GM19023 (cell line): ENCODE results near the gene STRA8.

Experiments used
- ATAC-seq: cut with Tn5 transposase; IDR thresholded peaks from one replicate; pipeline ENCODE4 v1.9.1; 2021; ENCODE audit warnings: mild to moderate bottlenecking, moderate library complexity; ENCODE audit not compliant: unreplicated experiment

Gene STRA8, protein sequence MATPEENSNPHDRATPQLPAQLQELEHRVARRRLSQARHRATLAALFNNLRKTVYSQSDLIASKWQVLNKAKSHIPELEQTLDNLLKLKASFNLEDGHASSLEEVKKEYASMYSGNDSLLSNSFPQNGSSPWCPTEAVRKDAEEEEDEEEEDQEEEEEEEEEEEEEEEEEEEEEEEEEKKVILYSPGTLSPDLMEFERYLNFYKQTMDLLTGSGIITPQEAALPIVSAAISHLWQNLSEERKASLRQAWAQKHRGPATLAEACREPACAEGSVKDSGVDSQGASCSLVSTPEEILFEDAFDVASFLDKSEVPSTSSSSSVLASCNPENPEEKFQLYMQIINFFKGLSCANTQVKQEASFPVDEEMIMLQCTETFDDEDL

DNA sequence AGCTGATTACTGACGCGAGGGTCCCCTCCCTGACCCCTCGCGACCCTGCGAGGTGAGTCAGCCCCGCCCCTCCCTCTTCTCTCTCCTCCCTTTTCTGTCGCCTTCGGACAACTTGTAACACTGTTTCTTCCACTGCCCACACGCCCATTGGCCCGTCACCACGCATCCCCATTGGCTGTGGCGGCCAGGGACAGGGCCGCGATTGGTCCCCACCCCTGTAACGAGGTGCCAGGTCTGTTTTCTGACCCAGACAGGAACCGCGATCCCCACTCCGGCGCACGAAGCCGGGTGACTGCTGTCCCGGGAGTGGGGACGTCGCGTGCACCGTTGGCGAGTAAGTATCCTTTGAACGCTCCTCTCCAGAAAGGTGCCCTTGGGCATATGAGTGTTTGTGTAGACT lies at the start of gene STRA8:
STRA8 (plus strand) TSS at position 269 of the 400 bp plus-strand sequence. CDS start 6,687 bp downstream, outside the sequence.
- ATAC-seq = no peak

- no peak for ATAC-seq
These were observed 49.3 kb upstream of the STRA8 start for GRCh38 chr7:135184254-135184841.

DNA sequence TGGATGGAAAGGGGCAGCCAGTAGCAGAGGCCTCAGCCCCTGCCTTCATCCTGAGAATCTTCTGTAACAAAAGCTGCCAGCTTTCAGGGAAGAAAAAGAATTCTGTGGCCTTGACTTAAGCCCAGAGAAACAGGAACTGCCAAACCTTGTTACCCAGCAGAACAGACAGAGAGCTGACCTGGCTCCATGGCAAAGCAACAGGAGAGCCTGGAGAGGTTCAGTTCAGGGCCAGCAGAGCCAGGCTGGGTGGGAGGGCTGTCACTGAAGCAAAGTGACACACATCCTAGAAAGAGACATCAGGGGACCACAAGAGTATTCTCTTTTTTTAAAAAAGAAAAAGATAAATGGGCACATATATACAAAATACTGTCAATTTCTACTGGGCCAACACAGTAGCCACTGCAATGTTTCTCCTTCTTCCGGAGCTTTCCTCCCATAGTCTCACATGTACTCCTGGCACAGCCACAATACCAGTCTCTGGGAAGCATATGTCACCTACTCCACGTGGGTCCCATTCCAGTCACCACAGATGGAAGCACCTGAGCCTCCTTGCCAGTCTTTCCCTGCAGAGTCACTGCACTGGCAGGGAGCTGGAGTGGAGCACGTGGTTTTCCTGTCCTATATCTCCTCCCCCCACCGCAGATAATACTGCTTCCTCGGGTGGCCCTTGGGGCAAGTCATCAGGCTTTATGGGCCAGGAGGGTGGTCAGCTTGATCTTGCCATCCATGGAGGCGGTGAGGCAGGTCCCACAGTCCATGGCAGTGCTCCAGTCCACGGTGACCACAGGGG lies 48.0 kb upstream of the STRA8 start:
- ATAC-seq = no peak

DNA sequence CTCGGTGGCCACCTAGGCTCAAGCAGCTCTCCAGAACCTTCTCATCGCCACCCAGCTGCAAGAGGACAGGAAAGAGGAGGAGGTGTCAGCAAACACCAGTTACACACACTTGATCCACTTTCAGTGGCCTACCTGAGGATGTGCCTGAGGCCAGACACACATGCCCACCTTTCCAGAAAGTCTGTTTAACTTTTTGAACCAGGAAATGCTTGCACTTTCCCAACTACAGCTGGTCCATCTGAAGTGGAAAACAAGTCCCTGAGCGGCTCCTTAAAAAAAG lies 47.4 kb upstream of the STRA8 start:
- ATAC-seq = no peak

GRCh38 chr7:135186841-135187253 lies 46.8 kb upstream of the STRA8 start:
- ATAC-seq = peak; percentile 64

- no peak for ATAC-seq
These were observed 45.2 kb upstream of the STRA8 start for GRCh38 chr7:135188298-135188984.

DNA sequence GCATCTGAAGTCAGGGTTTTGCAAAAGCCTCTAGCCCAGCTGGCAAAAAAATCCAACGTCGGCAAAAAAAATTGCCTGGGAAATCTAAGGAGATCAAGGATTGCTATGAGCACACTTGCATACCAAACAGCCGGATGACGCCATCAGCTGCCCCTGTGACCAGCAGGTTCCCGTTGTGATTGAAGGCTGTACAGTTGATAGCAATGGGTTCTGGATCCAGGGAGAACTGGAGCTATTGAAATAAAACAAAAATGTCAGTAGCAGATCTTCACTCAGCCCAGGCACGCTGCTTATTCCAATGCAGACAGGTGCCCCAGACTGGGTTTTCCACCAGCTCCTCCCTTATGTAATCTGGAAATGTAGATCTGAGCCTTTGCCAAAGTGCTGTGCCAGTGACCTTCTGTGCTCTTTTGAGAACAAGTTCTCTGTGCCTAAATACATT lies 44.4 kb upstream of the STRA8 start:
- ATAC-seq = no peak

GRCh38 chr7:135189961-135190360 lies 43.7 kb upstream of the STRA8 start:
- no peak for ATAC-seq

DNA sequence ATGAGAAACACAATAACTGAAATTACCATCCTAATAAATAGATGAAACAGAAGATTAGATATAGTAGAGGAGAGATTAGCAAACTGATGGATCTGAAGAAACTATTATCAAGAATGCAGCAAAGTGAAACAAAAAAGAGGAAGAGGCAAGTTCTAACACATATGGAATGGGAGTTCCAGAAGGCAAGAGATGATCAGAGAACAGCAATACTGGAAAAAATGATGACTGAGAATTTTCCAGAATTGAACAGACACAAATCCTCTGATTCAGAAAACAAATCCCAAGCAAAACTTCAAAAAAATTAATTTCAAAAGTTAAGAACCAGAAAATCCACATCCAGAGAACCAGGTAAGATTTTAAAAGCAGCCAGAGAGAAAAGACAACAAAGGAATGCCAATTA lies 42.9 kb upstream of the STRA8 start:
- no peak for ATAC-seq

- ATAC-seq = no peak
These were observed 40.6 kb upstream of the STRA8 start for GRCh38 chr7:135192914-135193536.

DNA sequence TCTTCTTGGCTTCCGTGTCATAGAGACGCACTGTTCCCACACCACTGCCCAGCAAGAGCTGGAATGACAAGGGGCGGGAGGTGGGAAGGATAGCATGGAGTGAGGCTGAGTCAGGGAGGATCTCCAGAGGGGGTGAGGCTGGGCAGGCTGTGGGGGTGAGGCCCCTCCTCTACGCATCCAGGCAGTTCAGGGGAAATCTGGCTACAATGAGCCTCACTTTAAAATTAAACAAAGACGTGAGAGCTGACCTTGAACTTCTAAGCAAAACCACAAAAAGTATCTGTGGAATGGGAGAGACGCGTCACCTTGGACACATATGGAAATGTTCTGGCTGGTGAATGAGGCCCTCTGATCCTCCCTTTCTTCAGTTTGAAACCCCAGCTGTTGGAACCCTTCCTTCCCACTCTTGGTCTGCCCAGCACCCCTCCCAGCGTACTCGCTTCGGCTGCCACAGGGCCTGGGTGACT lies 40.0 kb upstream of the STRA8 start:
- ATAC-seq = no peak

- no peak for ATAC-seq
These were observed 39.0 kb upstream of the STRA8 start for GRCh38 chr7:135194494-135195095.

DNA sequence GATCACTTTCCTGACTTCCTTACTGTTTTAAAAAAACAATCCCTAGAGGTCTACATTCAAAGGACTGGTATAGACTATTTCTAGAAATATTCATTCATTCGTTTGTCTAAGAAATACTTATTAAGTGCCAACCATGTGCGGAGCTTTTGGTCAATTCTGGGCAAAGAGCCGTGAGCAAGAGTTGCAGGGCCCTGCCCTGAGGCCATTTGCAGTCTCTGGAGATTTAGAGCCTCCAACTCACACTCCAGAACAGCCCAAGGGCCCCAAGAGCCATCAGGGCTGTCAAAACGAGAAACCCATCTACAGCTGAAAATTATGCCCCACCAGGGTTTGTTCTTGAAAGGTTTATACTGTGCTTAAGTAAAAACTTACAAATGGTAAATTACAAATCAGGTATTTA lies 38.5 kb upstream of the STRA8 start:
- no peak for ATAC-seq

DNA sequence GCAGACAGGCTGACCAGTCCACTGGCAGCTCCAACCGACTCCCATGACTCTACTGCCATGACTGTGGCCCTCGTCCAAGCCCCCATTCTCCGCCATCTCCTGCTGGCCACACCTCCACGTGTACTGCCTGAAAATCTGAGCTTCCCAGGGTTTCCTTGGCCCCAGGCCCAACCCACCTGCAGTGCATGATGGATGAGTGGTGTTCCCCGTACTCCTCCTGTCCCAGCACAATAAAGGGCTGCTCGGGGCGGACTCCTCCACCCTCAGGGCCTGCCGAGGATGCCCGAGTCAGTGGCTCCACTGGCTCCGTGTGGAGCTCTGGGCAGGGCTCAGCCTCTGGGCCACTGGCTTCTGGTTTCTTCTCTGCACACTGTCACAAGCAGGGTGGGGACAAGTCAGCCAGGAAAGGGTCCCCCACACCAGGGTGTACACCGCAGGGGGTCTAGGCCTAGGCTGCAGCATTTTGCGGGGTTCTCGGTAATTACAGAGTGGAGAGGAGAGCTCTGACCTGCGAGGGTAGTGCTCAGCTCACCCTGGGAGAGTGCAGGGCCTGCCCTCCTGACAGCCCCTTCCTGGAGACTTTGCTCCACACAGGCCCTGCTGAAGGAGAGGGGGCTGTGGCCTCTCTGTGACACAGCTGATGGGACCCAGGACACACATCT lies 37.5 kb upstream of the STRA8 start:
- no peak for ATAC-seq

DNA sequence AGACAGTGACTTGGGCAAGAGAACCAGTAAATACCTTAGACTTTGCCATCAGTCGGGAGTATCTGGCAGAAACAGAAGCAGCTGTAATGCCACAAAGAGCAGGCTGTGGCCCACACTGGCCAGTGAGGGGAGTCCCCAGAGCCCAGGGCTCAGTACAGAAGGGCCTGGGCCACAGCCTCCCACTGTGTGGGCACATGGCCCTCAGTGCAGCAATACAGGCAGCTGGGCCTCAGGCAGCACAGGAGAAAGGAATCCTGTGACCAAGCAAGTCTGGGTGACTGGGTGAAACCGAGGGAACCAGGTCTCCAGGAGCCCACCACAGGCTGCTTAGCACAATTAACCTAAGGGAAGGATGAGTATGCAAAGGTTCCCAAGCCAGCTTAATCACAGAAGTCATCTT lies 36.3 kb upstream of the STRA8 start:
- ATAC-seq = peak; percentile 52

DNA sequence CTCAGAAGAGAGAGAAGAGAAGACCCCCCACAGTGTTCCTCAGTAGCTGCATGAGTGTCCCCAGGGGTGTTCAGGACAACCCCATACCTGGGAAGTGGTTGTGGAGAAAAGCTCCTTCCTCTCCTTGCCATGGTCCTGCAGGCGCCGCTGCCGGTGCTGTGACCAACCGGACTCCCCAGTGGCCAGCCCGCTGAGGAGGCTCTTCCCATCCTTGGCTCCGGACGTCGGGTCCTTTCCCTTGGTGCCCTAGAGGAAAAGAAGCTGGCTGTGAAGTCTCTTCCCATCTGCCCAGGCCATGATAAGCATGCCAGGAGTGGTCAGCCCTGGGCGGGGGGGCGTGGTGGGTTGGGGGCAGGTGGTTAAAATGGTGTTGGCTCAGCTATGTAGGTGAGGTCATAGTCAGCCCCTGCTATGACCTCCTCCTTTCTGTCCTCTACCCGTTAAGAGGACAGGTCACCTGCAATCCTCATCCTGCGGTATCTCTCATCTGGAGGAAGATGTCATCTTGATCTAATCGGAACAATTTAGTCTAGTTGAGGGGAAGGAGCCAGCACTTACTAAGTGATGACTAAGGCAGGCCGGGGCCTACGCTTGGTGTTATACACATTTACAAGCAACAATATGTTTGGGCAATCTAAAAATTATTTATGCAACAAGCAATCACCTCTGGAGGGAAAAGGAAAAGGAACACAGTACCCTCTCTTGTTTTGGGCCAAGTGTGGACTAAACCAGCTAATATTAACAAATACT lies 35.6 kb upstream of the STRA8 start:
- no peak for ATAC-seq

DNA sequence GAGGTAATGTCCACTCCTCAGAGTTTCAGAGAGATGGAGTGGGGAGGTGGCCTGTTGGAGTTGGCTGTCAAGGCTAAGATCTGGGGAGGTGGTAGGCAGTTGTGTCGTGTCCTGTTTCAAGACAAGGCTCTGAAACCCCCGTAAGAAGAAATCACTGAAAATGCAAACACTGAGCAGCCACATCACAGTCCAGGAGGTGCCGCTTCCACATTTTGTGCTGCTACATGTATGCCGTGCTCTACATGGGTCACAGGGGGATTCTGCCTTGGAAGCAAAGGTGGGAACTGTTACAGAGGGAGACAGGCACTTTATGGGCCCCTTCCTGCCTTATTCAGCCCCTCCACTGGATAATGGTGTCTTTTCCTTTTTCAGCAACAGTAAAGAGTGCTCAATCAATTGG lies 34.2 kb upstream of the STRA8 start:
- no peak for ATAC-seq

DNA sequence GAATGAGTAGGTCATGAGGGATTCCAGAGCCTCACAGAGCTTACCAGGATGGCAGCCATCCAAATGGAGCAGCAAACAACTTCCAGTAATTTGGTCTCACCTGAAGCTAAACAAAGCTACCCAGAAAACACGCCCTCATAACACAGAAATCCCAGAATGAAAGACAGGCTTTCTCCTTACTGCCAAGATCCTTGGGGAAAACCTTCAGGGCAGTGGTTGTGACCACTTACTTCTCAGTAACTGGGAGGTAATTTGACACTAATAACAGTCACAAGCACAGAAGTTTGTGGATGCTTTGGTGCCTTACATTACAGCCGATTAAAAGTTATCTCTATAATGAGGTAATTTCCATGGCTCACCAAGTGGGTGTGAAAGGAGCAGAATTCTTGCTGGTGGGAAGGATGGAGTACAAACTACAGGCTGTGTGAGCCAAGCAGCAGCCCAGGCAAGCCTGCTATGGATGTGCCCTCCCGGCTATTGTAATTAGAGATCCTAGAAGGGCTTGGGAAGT lies 32.8 kb upstream of the STRA8 start:
- no peak for ATAC-seq

DNA sequence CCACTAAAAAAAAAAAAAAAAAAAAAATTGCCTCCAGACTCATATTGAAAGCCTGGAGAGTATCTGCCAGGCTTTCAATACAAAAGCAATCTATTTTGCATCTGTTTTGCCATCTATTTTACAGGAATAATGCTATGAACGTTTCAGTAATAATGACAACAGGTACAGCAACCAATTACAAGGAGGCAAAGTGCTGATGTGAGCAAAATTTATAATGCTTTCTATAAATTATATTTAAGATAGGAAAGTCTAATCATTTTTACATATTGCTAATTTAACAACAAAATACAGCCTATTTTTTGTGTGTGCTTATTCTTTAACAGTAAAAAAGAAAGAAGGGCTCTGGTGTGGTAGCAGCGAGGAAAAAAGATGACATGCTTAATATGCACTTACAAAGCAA lies 32.3 kb upstream of the STRA8 start:
- no peak for ATAC-seq
